Sigmoid colon (tissue), 4 donors: ENCODE data around the gene TESMIN.

Source experiments
- CTCF ChIP-seq, 4 experiments: fragments of 450-650 bp in 3 of 4; fragments of 200-600 bp in 1 of 4; IDR thresholded peaks; one replicate each; pipeline ENCODE4 v1.5.1; 2016 to 2019; ENCODE audit warnings: antibody characterized with exemption in 4 of 4, mild to moderate bottlenecking in 3 of 4, moderate library complexity in 2 of 4
- POLR2AphosphoS5 ChIP-seq, 4 donors: sonication (generic); formaldehyde crosslinking; IDR thresholded peaks; one replicate each; pipeline ENCODE4 v1.6.1; 2017; ENCODE audit warnings: antibody characterized with exemption in 4 of 4

- TF ChIP-seq CTCF (IDR thresholded peaks at IDR 0.05) (no peak), POLR2AphosphoS5 (IDR thresholded peaks at IDR 0.05) (no peak)
Observed at GRCh38 chr11:68775951-68776388, 24.6 kb upstream of the TESMIN start.
